Hepatocyte (in vitro differentiated cells): Measurements from ENCODE around the gene BCAS3. TPM values are rescaled to one million over a fixed set of nuclear protein-coding genes. Genes with fewer than 3 reads are reported as not detected.

Experiments used
- DNase-seq: peaks from one replicate; pipeline ENCODE4 v3.0.0-alpha.2; 2016; ENCODE audit warnings: low spot score
- H2AFZ ChIP-seq: fragments of 200-600 bp; sonication (generic); 2 replicates; pipeline ENCODE4 v1.6.0; 2016; ENCODE audit warnings: antibody characterized with exemption, mild to moderate bottlenecking
- H3K27ac ChIP-seq: fragments of 200-600 bp; sonication (generic); 2 replicates; pipeline ENCODE4 v1.5.1; 2016; ENCODE audit warnings: mild to moderate bottlenecking
- H3K27me3 ChIP-seq: fragments of 200-600 bp; sonication (generic); 2 replicates; pipeline ENCODE4 v1.6.1; 2016
- H3K36me3 ChIP-seq: fragments of 200-600 bp; sonication (generic); replicated peaks from 2 replicates; pipeline ENCODE4 v1.5.1; 2016; ENCODE audit warnings: low read depth; ENCODE audit not compliant: insufficient read depth
- H3K4me1 ChIP-seq: fragments of 200-600 bp; sonication (generic); 2 replicates; pipeline ENCODE4 v1.5.1; 2016; ENCODE audit warnings: mild to moderate bottlenecking, moderate library complexity; ENCODE audit not compliant: insufficient read depth
- H3K4me2 ChIP-seq: fragments of 200-600 bp; sonication (generic); 2 replicates; pipeline ENCODE4 v1.6.0; 2016
- H3K4me3 ChIP-seq: fragments of 200-600 bp; sonication (generic); 2 replicates; pipeline ENCODE4 v1.5.1; 2016; ENCODE audit warnings: mild to moderate bottlenecking
- H3K79me2 ChIP-seq: fragments of 200-600 bp; sonication (generic); 2 replicates; pipeline ENCODE4 v1.6.0; 2017; ENCODE audit warnings: mild to moderate bottlenecking
- H3K9me2 ChIP-seq: fragments of 200-600 bp; sonication (generic); replicated peaks from 2 replicates; pipeline ENCODE4 v1.6.0; 2017; ENCODE audit warnings: mild to moderate bottlenecking; ENCODE audit not compliant: insufficient read depth
- H3K9me3 ChIP-seq: fragments of 200-600 bp; sonication (generic); 2 replicates; pipeline ENCODE4 v1.5.1; 2016; ENCODE audit warnings: low read depth, mild to moderate bottlenecking
- H4K20me1 ChIP-seq: fragments of 200-600 bp; sonication (generic); 2 replicates; pipeline ENCODE4 v1.6.0; 2016; ENCODE audit warnings: mild to moderate bottlenecking; ENCODE audit not compliant: insufficient read depth, poor library complexity, severe bottlenecking
- EZH2 ChIP-seq: fragments of 200-600 bp; sonication (generic); IDR thresholded peaks from 2 replicates; pipeline ENCODE4 v1.6.1; 2016; ENCODE audit warnings: antibody characterized with exemption, mild to moderate bottlenecking, borderline replicate concordance
- EZH2phosphoT487 ChIP-seq: fragments of 200-600 bp; sonication (generic); IDR thresholded peaks from one replicate; pipeline ENCODE4 v1.6.1; 2018; ENCODE audit warnings: antibody characterized with exemption, mild to moderate bottlenecking, low read depth, moderate library complexity; ENCODE audit not compliant: unreplicated experiment, severe bottlenecking
- WGBS: methylation state at CpG from one replicate; pipeline ENCODE4 v1.1.6; 2016; ENCODE audit warnings: low lambda C conversion rate; ENCODE audit errors: missing lambda C conversion rate; 5-methylcytosine and 5-hydroxymethylcytosine counted together
- polyA plus RNA-seq: library from polyadenylated mRNA; unstranded; fragments of >200 nt; fragmentation: Nextera tagmentation; extraction: Ambion mirVana; gene quantifications from 2 replicates; pipeline ENCODE4 v1.2.1, GENCODE V29; 2016
- total RNA-seq: library from RNA; depleted of rRNA; stranded (reverse); fragments of >200 nt; gene quantifications from 2 replicates; pipeline ENCODE4 v1.2.3, GENCODE V29; 2014
- TF ChIP-seq, protein P1 (sequence below): fragments of 200-600 bp; sonication (generic); IDR thresholded peaks from 2 replicates; pipeline ENCODE4 v1.5.1; 2016; ENCODE audit warnings: antibody characterized with exemption, mild to moderate bottlenecking; ENCODE audit not compliant: poor library complexity

Gene BCAS3
- total and polyA plus RNA-seq, 2 experiments from 2014 or later: 16.5 to 58.8 TPM

DNA sequence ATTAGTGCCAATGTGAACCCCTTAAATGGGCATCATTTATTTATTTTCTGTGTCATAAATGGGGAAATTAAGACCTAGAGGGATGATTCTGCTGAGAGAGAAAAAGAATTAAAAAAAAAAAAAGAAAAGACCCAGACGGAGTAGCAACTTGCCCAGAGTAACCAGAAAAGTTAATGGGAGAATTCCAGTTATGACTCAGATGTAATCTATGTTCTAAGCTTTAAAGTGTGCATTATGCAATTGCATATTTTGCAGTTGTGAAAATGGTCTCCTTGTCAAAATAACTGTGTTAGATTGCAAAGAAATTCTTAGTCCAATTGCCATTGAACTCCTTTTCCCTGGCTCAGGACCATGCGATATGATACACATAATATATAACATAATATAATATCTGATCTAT, 683.4 kb downstream of the BCAS3 start:
- H3K79me2 ChIP-seq: no peaks in the 10 kb centered on the region
- no peaks in the 10 kb centered on the region for H3K27me3 ChIP-seq
- H4K20me1 ChIP-seq: no peaks in the 10 kb centered on the region
- TF ChIP-seq EZH2phosphoT487: no peak
- TF ChIP-seq, protein P1, sequence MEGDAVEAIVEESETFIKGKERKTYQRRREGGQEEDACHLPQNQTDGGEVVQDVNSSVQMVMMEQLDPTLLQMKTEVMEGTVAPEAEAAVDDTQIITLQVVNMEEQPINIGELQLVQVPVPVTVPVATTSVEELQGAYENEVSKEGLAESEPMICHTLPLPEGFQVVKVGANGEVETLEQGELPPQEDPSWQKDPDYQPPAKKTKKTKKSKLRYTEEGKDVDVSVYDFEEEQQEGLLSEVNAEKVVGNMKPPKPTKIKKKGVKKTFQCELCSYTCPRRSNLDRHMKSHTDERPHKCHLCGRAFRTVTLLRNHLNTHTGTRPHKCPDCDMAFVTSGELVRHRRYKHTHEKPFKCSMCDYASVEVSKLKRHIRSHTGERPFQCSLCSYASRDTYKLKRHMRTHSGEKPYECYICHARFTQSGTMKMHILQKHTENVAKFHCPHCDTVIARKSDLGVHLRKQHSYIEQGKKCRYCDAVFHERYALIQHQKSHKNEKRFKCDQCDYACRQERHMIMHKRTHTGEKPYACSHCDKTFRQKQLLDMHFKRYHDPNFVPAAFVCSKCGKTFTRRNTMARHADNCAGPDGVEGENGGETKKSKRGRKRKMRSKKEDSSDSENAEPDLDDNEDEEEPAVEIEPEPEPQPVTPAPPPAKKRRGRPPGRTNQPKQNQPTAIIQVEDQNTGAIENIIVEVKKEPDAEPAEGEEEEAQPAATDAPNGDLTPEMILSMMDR: no peak
- TF ChIP-seq EZH2: no peak
- no peaks in the 10 kb centered on the region for H3K9me2 ChIP-seq
- H3K9me3 ChIP-seq: no peaks in the 10 kb centered on the region
- WGBS: 78% methylated on average over 2 of the region's 2 CpGs
- no peaks in the 10 kb centered on the region for H3K36me3 ChIP-seq
- H3K27ac ChIP-seq: no peak overlapping the region
- DNase-seq: no peak
- H3K4me2 ChIP-seq: no peak overlapping the region
- H2AFZ ChIP-seq: no peak overlapping the region
- H3K4me3 ChIP-seq: no peak overlapping the region
- H3K4me1 ChIP-seq: peaks cover 5% of the 10 kb centered on the region

DNA sequence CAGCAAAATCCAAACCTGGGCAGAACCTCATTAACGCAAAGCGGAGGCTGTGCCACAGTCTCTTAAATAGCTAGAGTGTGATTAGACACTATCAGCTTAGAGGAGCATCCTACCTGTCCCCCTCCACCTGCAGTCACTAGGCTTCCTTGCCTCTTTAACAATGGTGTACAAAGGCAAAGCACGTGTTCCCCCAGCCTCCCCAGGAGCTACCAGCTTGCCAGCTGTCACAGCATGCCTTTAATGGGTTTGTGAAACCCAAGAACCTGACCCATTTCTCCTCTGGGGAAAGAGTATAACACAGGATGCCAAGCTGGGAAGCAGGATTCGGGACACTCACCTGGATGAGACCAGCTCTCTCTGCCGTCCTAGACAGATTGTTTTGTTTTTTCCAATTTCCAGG, 684.7 kb downstream of the BCAS3 start:
- 84% methylated on average over 5 of the region's 5 CpGs for WGBS
- Histone ChIP-seq H3K36me3 (no peaks in the 10 kb centered on the region), H3K27ac (no peak overlapping the region), H3K79me2 (no peaks in the 10 kb centered on the region), H4K20me1 (no peaks in the 10 kb centered on the region), H3K9me3 (no peaks in the 10 kb centered on the region), H3K9me2 (no peaks in the 10 kb centered on the region), H3K4me3 (no peak overlapping the region), H3K4me1 (peaks cover 17% of the 10 kb centered on the region), H3K4me2 (no peak overlapping the region), H2AFZ (no peak overlapping the region), H3K27me3 (no peaks in the 10 kb centered on the region)
- no peak for DNase-seq
- TF ChIP-seq EZH2phosphoT487: no peak
- TF ChIP-seq, protein P1: no peak
- TF ChIP-seq EZH2: no peak

DNA sequence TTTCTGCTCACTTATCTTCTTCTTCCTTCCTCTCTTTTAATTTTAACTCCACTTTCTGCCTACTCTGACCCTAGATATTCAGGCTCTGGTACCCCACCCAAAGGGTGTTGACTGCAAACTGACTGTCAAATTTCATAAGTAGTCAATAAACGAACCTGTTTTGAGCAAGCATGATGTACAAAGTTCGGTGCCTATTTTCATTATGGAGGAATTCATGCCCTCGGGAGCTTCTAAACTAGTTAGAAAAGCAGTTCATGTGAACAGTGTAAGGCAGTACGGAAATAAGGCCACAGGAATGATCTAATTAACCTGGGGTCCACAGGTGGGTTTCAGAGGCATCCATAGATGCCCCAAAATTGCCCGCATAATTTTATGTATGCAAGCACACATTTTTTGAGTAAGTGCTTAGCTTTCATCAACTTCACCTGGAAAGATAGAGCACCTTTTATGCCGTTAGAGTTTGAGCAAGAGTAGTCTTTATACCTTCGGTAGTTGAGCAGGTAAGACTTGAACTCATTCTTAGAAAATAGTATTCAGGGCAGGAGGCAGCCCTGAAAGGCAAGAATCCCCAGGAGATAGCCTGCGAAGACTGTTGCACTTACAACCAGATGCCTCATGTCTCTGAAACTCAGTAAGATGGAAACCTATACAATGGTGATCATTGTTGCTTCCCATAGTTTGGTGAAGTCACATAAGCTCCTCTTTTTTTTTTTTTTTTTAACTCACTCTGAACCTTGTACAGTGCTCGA, 685.4 kb downstream of the BCAS3 start:
- Histone ChIP-seq H3K9me3 (no peaks in the 10 kb centered on the region), H3K27me3 (no peaks in the 10 kb centered on the region), H3K79me2 (no peaks in the 10 kb centered on the region), H3K9me2 (no peaks in the 10 kb centered on the region), H3K4me3 (no peak overlapping the region), H3K4me1 (peaks cover 19% of the 10 kb centered on the region), H3K27ac (no peak overlapping the region), H3K4me2 (no peak overlapping the region), H3K36me3 (no peaks in the 10 kb centered on the region), H2AFZ (no peak overlapping the region), H4K20me1 (no peaks in the 10 kb centered on the region)
- DNase-seq: no peak
- TF ChIP-seq, protein P1: no peak
- 76% methylated on average over 9 of the region's 9 CpGs for WGBS
